Kidney capillary endothelial cell (primary cell): Measurements from ENCODE around the gene LBR.
"Not testable (repeated sequence)": the region's sequence is repeated elsewhere in the genome, so short reads cannot be mapped to it uniquely, and the experiment has no call there.

Source experiments
- DNase-seq: peaks from one replicate; pipeline ENCODE4 v3.0.0-alpha.2; 2018; ENCODE audit warnings: low spot score

LBR gene

GRCh38 chr1:225427235-225428067 is at the start of gene LBR:
Gene LBR, minus strand, starts transcription at chr1:225428038. Its CDS starts 3,963 bp downstream, at chr1:225424075.
- no peak for DNase-seq

GRCh38 chr1:225477296-225477911 is 49.6 kb upstream of the LBR start:
- no peak for DNase-seq

- DNase-seq = no peak
These were observed 48.7 kb upstream of the LBR start for GRCh38 chr1:225476538-225476988.

GRCh38 chr1:225476100-225476511 is 48.3 kb upstream of the LBR start:
- DNase-seq = no peak

- DNase-seq = peak; percentile 51
These were observed 47.4 kb upstream of the LBR start for GRCh38 chr1:225474986-225475820.

GRCh38 chr1:225474439-225474985 is 46.7 kb upstream of the LBR start:
- DNase-seq = no peak

GRCh38 chr1:225473676-225474438 is 46.0 kb upstream of the LBR start:
- not testable (repeated sequence) for DNase-seq

GRCh38 chr1:225473266-225473665 is 45.4 kb upstream of the LBR start:
- not testable (repeated sequence) for DNase-seq

GRCh38 chr1:225471453-225472301 is 43.8 kb upstream of the LBR start:
- DNase-seq = no peak

- no peak for DNase-seq
These were observed 43.2 kb upstream of the LBR start for GRCh38 chr1:225471109-225471452.

- no peak for DNase-seq
These were observed 42.6 kb upstream of the LBR start for GRCh38 chr1:225470211-225471108.

- no peak for DNase-seq
These were observed 41.2 kb upstream of the LBR start for GRCh38 chr1:225469051-225469450.

GRCh38 chr1:225468270-225469020 is 40.6 kb upstream of the LBR start:
- DNase-seq = no peak

GRCh38 chr1:225467193-225468020 is 39.6 kb upstream of the LBR start:
- DNase-seq = peak; percentile 65

- DNase-seq = no peak
These were observed 39.0 kb upstream of the LBR start for GRCh38 chr1:225466848-225467192.

- DNase-seq = no peak
These were observed 38.1 kb upstream of the LBR start for GRCh38 chr1:225465793-225466517.
